Endothelial cell of umbilical vein (primary cell): Measurements from ENCODE around the gene CDK2.

Experiments
- CTCF ChIP-seq, 2 donors: IDR thresholded peaks; 1 replicate in 1 of 2; 2 replicates in 1 of 2; pipeline ENCODE4 v1.5.1; 2011; ENCODE audit warnings: low read length in 2 of 2, mild to moderate bottlenecking in 2 of 2, moderate library complexity in 2 of 2, control low read depth in 1 of 2, inconsistent platforms in 1 of 2, low read depth in 1 of 2; ENCODE audit not compliant: insufficient read depth in 1 of 2; ENCODE audit errors: extremely low read depth in 1 of 2
- EZH2 ChIP-seq: IDR thresholded peaks from 2 replicates; pipeline ENCODE4 v1.6.1; 2012; ENCODE audit warnings: borderline replicate concordance, low read depth, mild to moderate bottlenecking, moderate library complexity, low read length, inconsistent platforms; ENCODE audit not compliant: severe bottlenecking
- POLR2A ChIP-seq: IDR thresholded peaks from 2 replicates; pipeline ENCODE4 v1.6.1; 2012; ENCODE audit warnings: low read depth, mild to moderate bottlenecking, control low read depth, low read length
- POLR2AphosphoS5 ChIP-seq: IDR thresholded peaks from 2 replicates; pipeline ENCODE4 v1.6.1; 2012; ENCODE audit warnings: low read depth, mild to moderate bottlenecking, control low read depth, low read length, moderate library complexity; ENCODE audit not compliant: insufficient read depth

DNA sequence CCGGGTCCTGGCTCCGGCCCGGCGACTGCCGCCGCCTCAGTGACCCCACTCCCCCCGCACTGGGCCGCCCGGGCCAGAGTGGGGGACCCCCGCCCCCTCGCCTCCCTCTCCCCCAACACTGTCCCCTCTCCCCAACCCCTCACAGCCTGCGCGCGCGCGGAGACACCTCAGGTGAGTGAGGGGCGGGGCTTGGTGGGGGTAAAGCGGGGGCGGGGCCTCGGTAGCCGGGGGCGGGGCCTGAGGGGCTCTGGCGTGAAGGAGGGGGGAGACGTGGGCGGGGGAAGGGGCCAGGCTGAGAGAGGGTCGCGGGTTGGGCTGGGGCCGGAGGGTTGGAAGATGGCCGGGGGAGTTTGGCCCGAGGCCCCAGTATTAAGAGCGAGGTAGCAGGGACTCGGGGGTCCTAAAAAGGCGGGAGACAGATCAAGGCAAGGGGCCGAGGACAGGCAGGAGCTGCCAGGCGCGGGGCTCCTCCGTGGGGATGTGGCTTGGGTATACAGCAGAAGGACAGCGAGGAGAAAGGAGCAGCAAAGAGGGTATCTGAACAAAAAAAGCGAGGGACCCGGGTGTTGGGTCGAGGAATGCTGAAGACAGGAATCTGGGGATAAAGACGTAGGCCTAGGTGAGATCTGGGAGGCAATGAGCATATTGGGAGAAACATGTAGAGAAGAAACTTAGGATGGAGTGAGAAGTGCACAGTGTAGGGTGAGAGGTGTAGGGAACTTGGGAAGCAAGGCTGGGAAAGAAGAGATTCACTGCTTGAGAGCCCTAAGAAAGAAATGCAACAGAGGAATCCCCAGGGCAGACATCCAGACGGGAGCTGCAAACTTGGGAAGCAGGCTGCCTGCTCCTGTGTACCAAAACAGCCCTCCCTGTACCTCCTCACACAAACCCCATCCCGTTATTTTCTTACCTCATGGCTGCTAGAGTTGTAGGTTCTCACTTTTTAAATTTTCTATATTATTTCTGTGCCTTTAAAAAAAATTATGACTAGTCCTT lies 41.2 kb downstream of the CDK2 start:
- TF ChIP-seq CTCF (IDR thresholded peaks at IDR 0.05; ENCODE audit: extremely low read depth in 1 of 2, insufficient read depth in 1 of 2, low read depth in 1 of 2, low read length in 2 of 2) (no peak), POLR2A (no peak), EZH2 (no peak), POLR2AphosphoS5 (no peak)
